SH-SY5Y (cell line): ENCODE measurements around the gene PDE4D.

Source experiments
- GATA2 ChIP-seq: IDR thresholded peaks from 2 replicates; pipeline ENCODE4 v1.6.1; 2011; ENCODE audit warnings: mild to moderate bottlenecking, low read depth, low read length
- GATA3 ChIP-seq: IDR thresholded peaks from 2 replicates; pipeline ENCODE4 v1.6.1; 2011; ENCODE audit warnings: low read depth, mild to moderate bottlenecking, low read length, moderate library complexity

DNA sequence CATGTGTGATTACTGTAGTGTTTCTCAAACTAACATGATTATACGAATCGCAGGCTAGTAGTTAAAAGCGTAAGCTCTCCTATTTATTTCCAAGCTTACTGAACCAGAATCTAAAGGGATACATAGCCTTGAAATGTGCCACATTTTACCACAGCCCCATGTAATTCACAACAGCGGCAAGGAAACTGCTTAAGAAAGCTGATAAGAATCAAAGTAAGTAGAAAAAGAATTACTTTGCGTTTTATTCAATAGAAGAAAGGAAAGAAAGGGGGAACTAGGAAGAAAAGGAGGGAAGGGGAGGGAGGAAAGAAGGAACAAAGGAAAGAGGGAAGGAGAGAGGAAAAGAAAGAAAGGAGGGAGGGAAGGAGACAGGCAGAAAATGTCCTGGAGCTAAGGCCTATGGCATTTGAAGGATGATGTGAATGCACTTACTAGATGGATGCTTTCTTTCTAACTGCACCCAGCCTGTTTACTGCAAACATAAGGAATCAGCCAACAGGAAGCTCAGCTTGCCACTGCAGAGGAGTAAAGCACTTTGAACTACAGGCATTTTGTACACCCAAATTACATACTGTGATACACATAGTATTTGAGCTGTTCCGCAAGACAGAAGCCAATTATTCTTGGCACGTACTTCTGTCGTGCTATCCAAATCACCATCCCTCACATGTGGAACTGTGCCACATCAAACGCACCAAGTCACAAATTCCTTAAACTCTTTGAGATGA, 789.0 kb downstream of the PDE4D start:
- no peak for TF ChIP-seq GATA2
- no peak for TF ChIP-seq GATA3
